ENCODE measurements around the gene AQP12B.

The AQP12B gene

GRCh38 chr2:240626531-240627300 lies 56.0 kb downstream of the AQP12B start:
- peaks cover 4% of the 10 kb centered on the region; the same call in 1 of the 2 replicates for H3K27me3 ChIP-seq (replicated peaks; ENCODE audit: insufficient read depth, low read length)
- H3K79me2 ChIP-seq (ENCODE audit: low read length): no peaks in the 10 kb centered on the region
- no peak for TF ChIP-seq CTCF (IDR thresholded peaks at IDR 0.05; ENCODE audit: low read length)
- no peak for TF ChIP-seq EZH2phosphoT487 (IDR thresholded peaks at IDR 0.05; ENCODE audit: low read length)
- TF ChIP-seq EZH2 (optimal IDR thresholded peaks at IDR 0.05; ENCODE audit: low read depth, low read length): no peak
- H4K20me1 ChIP-seq (ENCODE audit: insufficient read depth, low read length): no peaks in the 10 kb centered on the region
- H3K36me3 ChIP-seq (replicated peaks; ENCODE audit: insufficient read depth, low read length): no peaks in the 10 kb centered on the region
- no peaks in the 10 kb centered on the region for H3F3A ChIP-seq (ENCODE audit: insufficient read depth, low read length)
- no peak overlapping the region for H3K27ac ChIP-seq (ENCODE audit: low read length)
- no peaks in the 10 kb centered on the region for H3K9me2 ChIP-seq (replicated peaks; ENCODE audit: insufficient read depth, low read length)
- H3K4me3 ChIP-seq (ENCODE audit: low read length): no peak overlapping the region
- no peak overlapping the region for H3K9ac ChIP-seq (ENCODE audit: low read length)
- DNase-seq: no peak
- no peaks in the 10 kb centered on the region for H3K4me1 ChIP-seq (ENCODE audit: low read length)
- H3K4me2 ChIP-seq (ENCODE audit: low read depth, low read length): no peak overlapping the region
- no peaks in the 10 kb centered on the region for H3K9me3 ChIP-seq (replicated peaks; ENCODE audit: insufficient read depth, low read length)
- H2AFZ ChIP-seq (ENCODE audit: low read length): no peak overlapping the region

All from MM.1S (cell line).